COR-L47 (cell line): ENCODE measurements around the gene CEP192.
A peak's percentile ranks its signal among the peaks of the same experiment; 100 is the strongest.
"Not testable (repeated sequence)": the region's sequence is repeated elsewhere in the genome, so short reads cannot be mapped to it uniquely, and the experiment has no call there.

Source experiments
- DNase-seq: peaks from one replicate; lab custom pipeline; 2025; lab: John Stamatoyannopoulos, UW

Gene CEP192

DNA sequence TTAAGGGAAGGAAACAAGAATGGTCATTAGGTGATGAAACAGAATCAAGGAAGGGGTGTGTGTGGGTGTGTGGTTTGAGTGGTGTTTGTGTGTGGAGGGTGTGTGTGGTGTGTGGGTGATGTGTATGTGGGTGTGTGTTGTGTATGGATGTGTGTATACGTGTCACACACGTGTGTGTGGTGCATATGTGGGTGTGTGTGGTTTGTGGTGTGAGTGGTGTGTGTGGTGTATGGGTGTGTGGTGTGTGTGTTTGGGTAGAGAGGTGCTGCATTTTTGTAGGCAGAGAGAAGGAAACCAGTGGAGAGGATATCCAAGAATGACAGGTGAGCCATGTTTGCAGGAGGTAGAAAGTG is 1.1 kb upstream of the CEP192 start:
- no peak for DNase-seq

DNA sequence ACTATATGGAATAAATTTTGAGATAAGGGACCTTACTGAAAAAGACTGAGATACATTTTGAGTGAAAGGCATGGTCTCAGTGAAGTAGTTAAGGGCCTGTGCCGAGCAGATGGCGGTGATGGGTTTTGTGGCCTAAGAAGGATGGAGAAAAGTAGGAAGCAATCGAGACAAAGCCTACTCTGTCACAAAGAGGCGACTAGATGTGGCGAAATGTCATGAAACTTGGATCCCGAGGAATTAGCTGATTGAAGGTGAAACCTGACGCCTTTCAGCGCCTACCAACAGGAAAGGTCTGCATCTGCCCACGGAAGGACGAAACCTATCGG is 558 bp upstream of the CEP192 start:
- no peak for DNase-seq

DNA sequence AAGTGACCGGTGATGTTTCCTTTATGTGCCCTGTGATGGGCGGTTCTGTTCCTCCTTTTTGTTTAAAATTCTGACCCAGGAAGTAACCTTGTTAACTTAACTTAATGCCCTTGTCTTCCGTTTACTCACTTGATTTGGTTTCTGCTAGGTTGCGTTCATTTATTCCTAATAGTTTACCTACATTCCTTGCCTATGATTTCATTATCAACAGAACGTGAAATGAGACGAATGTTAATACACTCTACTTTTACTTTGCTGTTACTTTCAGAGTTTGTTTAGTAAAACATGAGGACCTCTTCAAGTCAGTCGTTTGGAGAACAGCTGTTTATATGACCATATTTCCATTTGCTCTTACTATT is 638 bp downstream of the CEP192 start:
- no peak for DNase-seq

DNA sequence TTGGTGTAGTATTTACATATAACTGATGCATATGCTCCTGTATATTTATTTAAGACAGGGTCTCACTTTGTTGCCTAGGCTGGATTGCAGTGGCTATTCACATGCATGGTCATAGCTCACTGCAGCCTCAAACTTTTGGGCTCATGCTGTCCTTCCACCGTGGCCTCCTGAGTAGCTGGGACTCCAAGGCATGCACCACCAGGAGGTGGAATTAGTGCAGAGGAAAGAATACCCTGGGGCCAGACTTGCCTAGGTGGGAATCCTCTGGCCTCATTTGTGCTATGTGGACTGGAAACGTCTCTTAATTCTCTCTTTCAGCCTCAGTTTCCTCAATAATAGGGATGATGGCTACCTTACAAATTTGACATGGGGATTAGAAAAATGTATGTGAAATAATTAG is 2.3 kb downstream of the CEP192 start:
- no peak for DNase-seq

DNA sequence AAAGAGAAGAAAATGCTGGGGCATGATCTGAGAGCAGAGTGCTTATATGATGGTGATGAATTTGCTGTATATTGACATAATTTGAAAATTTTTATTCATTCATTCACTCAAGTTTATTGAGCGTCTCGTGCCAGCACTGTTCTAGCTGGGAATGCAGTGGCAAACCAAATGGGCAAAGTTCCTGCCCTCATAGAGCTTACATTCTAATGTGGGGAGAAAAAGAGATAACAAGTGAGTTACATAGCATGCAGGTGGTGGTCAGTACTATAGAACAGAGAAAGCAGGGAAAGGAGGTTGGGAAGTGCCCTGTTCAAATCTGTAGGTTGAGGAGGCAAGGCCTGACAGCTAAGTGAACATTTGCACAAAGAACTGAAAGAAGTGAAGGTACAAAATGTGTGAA is 4.3 kb downstream of the CEP192 start:
- DNase-seq = no peak

DNA sequence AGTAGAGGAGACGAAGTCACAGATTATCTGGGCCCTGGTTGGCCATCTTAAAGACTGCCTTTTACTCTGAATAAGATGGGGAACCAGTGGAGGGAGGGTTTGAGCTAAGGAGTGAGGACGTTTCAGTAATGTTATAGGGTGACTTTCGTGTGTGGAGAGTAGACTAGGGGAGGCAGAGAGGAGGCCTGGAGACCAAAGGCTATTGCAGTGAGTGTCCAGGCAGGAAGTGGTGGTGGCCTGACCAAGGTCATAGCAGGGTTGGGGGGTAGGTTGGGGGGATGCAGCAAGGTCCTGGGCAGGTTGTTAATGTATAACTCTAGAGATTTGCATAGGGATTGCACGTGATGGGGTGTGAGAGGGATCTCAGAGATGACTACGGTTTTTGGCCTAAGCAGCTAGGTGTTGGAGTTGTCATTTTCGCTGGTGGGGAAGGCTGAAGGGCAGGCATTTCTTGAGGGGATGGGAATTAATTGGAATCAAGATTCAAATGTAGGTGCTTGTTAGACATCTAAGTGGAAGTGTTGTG is 4.9 kb downstream of the CEP192 start:
- no peak for DNase-seq

DNA sequence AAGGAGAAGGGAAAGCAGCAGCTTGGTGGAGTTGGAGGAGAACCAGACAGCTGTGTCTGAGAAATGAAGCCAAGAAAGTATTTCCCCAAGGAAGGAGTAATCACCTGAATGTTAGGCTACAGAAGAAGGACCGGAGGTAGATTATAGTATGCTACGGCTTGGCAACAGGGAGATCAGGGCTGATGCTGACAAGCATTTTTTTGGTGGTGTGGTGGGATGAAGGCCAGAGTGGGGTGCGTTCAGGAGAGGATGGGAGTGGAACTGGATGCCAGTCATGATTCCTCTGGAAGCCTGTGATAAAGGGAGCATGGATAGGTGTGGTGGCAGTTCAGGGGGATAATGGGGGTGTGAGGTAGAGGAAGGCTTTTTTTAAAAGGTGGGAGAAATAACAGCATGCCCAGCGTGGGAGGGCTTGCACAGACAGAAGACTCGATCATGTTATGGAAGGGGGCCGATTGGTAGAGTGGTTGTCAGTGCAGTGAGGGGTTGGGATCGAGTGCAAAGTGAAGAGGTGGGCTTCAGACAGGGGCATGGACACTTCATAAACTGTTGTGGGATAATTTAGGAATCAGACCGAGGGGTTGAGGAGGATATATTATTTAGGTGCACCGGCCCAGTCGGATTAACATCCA is 5.6 kb downstream of the CEP192 start:
- no peak for DNase-seq

DNA sequence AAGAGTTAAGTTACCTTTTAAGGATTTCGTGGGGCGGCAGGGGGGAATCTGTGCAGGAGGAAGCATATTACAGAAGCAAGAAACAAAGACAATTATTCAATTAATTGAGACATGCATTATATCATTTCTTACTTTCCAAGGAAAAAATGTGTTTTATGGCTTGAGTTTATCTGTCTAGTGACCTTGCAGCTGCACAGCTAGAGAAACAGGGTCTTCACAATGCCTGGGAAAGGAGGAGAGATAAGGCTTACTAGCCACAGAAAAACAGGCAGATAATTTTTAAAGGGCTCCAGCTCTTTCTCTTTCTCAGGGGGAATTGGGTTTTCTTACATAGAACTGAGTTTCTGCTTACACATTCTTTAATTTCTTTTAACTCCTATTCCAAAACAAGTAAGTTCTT is 6.2 kb downstream of the CEP192 start:
- DNase-seq = not testable (repeated sequence)

DNA sequence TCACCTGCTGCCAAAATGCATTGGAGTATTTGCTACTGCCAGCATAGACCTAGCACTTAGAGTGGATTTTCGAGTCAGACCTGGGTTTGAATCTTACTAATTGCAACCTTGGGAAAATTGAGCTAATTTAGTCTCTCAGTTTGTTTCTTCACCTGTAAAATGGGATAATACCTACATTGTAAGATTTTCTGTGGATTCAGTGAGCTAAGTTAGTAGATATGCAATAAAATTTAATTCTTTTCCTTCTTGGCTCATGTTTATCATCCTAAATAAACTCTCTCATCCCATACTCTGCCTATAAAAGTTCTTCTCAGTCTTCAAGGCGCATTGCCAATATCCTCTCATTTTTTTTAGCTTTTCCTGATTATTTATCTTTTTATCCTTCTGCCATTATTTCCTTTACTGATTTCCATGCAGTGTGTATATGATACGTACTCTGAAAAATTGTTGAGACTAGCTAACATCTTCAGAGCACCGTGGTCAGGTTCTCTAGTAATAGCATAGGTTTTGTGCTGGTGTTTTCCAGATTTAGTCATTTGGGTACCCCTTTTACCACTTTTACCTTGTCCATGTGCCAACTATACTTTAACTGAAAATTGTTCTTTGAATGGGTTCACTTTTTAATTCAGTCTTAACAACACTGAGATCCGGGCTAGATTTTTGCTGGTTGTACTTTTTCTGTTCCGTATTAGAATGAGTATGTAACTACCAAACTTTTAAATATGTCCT is 7.3 kb downstream of the CEP192 start:
- no peak for DNase-seq

DNA sequence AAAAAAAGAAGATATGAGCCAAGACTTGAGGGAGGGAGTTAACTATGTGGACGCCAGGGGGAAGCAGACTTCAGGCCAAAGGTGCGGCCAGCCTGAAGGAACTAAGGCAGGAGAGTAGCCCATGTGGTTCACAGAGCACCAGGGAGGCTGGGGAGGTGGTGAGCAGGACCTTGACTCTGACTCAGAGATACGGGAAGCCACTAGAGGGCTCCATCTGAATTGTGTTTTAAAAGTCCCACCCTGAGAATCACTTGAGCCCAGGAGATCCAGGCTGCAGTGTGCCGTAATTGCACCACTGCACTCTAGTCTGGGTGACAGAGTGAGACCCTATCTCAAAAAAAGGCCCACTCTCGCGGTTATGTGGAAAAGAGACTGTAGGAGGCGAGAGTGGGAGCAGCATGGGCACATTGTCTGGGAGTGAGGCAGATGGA is 12.3 kb downstream of the CEP192 start:
- peak; percentile 7 for DNase-seq

DNA sequence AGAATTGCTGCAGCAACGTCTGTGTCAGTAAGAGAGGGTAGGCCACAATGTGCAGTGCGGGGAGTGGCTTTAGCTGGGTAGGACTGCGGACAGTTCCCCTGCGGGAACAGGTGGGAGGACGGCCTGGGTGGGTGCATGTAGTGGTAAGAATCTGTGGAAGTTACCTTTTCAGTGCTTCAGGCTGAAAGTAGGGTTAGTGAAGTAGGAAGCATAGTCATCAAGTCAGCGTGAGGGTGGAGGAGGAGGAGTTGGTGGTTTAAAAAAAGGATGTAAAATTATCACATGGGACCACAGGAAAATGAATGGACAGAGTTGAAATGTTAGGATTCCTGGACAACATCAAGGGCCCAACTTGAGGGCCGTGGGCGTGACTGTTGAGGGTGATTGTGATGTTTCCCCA is 13.2 kb downstream of the CEP192 start:
- DNase-seq = no peak

DNA sequence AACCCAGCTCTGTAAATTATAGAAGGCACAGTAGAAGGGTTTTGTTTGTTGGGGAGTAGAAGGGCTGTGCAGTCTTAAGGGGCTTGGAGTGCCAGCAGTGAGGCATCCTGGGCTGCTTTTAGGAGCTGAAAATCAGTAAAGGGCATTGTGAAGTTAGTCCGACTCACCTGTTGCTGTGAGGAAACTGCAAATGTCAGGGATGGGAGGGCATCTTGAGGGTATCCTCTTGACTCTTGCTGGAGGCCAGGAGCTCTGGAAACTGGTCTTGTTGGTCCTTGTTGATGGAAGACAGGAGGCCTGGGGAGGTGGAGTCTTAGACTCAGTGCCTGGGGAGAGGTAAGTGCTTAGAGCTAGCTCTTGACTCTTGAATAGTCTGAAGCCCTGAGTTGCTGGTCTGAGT is 14.1 kb downstream of the CEP192 start:
- no peak for DNase-seq

DNA sequence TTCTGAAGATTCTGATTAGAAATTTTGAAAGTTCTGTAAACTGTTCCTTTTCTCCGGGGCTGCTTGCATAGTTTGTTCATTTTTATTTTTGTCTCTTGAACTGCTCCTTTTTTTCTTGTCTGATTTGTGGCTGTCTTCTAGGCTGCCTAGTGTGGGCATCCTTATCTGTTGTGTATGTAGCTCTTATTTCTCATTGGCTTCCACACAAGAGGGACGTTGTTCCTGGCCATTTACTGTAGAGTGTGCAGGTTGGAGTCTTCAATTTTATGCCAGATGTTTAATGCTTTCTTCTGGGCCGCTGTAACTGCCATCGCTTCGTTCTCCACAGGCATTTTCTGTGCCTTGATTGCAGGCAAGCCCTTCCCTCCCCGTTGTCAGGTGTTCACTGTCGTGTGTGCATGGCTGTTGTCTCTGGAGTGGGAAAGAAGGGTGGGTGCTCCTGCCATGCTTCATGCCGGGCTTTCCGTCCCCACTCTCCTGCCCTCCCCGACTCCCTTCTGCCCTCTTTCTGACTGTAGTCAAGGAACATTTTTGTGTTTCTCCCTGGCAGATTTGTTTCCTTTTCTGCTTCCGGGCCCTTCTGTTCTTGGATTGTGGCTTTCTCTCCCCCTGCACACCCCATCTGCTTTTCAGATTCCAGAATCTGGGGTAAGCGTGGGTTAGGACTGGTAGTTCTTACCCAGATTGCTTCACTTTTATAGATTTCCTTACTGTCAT is 15.5 kb downstream of the CEP192 start:
- DNase-seq = no peak

DNA sequence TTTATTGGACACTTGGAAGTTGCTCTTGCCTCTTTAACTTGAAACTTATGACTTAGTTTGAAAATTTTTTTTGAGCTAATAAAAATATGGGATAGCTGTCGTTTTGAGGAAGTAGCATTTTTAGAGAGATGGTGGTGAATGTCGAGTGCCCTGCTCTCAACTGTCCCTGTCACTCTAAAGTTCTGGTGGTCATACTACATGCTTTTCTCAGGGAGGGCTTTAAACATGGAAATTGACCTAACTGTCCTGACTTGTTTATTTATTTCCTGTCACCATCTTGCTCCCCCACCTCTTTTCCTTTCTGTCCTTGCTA is 16.0 kb downstream of the CEP192 start:
- DNase-seq = no peak

DNA sequence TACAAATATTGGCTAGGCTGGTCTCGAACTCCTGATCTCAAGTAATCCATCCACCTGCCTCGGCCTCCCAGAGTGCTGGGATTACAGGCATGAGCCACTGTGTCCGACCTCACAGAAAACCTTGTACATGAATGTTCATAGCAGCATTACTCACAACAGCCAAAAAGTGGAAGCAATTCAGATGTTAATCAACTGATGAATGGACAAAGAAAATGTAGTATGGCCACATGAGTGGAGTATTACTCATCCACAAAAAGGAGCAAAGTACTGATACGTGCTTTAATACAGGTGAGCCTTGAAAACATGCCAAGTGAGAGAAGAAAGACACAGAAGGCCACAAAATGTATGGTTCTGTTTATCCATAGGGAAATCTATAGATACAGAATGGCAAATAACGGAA is 20.6 kb downstream of the CEP192 start:
- DNase-seq = no peak

DNA sequence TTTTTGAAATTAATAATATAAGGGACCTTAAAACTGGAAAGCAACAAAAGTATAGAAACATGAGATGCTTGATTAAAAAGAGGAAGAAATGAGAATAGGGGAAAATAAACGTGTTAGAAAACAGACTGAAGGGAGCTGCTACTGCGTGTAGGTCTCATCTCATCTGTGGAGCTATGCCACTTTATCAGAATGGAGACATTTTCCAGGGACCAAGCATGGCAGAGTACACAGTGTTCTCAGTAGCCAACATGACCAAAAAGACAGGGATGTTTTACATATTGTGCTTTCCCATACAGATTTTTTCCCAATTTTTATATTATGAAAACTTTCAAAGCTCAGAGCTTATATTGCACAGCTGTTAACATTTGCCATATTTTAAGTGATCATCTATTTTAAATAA is 23.1 kb downstream of the CEP192 start:
- no peak for DNase-seq

DNA sequence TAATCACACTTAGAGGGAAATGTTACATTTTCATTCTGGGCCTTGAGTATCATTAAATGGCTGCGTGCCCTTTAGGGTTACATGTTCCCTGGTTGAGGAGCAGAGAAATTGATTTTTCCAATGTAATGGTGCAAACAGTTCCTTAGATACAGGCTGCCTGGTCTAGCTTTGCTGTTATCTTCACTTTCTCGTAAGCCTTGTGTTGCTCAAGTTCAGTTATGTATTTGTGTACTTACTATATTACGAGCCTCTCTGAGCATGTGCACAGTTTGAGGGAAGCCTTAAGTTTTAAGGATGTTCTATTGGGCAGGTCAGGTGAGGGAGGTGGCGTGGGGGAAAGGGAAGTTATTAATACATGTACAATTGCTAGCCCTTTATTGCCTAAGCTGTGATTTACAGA is 23.7 kb downstream of the CEP192 start:
- DNase-seq = no peak

DNA sequence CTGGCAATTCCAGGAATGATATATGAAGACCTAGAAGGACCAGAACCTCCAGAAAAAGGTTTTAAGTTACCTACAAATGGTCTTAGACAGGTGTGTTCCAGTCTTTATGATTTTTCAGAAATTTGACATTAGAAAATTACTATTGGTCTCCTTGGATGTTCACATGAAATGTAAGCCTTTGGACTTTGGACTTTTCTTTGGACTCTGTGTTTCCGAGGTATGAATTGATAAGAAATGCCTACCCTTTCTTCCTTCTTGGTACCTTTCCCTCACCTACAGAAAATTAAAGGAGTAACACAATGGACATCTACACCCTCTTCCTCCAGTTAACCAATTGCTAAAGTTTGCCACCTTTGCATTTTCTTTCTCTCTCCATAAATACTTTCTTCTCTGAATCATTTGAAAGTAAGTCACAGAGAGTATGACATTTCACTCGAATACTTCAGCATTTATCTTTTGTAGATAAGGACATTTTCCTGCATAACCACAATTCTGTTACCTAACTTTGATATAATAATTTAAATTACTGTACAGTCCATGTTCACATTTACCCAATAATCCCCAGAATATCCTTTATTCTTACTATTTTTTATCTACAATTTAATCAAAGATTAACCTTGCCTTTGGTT is 26.2 kb downstream of the CEP192 start:
- DNase-seq = no peak

DNA sequence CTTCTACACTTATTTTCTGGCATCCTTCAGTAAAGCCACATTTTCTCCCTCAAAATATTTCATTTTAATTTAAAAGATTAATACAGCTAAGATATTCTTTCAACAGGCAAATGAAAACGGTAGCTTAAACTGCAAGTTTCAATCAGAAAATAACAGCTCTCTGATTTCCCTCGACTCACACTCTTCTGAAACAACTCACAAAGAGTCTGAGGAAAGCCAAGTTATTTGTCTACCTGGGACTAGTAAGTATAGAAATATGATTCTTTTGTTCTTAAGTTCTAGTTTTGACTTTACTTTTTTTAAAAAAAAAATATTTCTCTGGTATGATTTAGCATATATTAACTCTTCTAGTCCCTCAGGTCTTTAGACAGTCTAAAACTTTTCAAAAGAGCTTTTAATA is 27.2 kb downstream of the CEP192 start:
- DNase-seq = no peak

DNA sequence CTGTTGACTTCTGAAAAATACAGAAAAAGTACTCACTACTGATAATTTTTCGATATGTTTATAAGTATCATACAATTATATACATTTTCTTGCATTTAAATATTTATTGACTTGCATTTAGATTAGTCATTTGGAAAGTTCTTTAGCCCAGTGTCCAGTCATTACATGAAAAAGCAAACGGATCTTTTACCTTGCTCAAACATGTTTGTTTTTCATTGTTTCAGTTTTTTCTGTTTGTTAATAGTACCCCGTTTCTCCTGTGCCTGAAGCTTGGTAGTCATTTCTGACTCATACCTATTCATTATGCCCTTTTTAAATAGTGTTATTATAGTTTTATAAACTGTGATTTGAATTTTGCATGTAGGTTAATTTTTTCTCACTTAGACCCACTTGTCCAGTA is 28.1 kb downstream of the CEP192 start:
- DNase-seq = no peak

DNA sequence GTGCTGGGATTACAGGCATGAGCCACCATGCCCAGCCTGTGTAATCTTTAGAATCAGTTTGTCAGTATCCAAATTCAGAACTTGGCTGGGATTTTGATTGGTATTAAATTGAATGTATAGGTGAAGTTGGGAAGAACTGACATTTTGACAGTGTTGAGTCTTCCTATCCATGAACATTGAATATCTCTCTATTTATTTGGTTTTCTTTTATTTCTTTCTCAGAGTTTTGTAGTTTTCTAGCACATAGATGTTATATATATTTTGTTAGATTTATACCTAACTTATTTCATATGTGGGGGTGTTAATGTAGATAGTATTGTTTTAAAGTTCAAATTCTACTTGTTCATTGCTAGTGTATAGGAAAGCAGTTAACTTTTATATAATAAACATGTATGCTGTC is 31.5 kb downstream of the CEP192 start:
- DNase-seq = no peak

DNA sequence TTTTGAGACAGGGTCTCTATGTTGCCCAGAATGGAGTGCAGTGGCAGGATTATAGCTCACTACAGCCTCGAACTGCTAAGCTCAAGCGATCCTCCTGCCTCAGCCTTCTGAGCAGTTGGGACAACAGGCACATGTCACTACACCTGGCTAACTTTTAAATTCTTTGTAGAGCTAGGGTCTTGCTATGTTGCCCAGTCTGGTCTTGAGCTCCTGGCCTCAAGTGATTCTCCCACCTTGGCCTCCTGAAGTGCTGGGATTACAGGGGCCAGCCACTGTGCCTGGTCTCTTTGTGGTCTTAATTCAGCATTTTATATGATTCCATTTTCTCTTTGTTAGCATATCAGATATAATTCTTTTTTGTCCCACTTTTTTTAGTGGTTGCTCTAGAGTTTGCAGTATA is 34.1 kb downstream of the CEP192 start:
- DNase-seq = no peak

DNA sequence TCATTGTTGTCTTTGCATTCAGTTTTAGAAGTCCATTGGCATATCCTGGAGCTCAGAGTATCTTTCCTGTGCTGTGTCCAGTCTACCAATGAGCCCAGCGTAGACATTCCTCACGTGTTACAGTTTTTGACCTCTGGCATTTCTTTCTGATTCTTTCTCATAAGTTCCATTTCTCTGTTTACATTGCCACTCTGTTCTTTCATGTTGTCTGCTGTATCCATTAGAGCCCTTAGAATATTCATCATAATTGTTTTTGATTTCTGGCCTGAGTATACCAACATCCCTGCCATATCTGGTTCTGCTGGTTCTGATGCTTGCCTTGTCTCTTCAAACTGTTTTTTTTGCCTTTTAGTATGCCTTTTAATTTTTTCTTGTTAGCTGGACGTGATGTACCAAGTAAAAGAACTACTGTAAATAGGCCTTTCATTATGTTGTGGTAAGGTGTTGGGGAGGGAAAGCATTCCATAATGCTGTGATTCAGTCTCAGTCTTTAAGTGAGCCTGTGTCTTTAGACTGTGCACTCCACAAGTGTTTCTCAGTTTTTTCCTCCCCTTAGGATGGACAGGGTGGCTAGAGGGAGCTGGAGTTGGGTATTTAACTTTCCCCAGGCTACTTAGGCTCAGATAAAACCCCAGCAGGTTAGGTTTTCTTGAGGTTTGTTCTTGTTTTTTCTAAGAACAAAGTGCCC is 35.6 kb downstream of the CEP192 start:
- DNase-seq = no peak
